Stimulated activated CD4-positive, alpha-beta T cell treated with anti-CD3 and anti-CD28 coated beads, Interleukin-12 subunit alpha, Interleukin-12 subunit beta, amount 100 ng/mL, for 4 hours (primary cell): ENCODE measurements around the gene P2RY14.
"Not testable (repeated sequence)": the region's sequence is repeated elsewhere in the genome, so short reads cannot be mapped to it uniquely, and the experiment has no call there.

Source experiments
- DNase-seq: peaks from one replicate; pipeline ENCODE4 v3.0.0-alpha.2; 2020

The P2RY14 gene

DNA sequence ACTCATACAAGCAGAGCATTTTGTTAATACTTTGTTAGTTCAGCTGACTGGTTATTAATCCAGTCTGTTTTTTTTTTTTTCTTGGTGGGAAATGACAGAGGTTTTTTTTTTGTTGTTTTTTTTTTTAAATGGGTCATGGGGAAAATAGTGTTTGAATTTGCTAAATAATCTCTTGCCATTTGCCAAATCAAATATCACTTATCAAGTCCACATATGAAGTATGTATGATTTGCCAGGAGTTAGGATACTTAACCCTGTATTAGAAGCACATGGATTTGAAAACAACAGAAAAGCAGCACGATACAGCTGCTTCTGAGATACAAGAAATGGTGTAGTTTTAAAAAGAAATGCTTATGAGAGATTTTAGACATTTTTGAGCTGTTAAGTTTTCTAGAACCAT is 21.6 kb downstream of the P2RY14 start:
- DNase-seq, result no peak

GRCh38 chr3:151248772-151249337 is 29.5 kb downstream of the P2RY14 start:
- no peak for DNase-seq

DNA sequence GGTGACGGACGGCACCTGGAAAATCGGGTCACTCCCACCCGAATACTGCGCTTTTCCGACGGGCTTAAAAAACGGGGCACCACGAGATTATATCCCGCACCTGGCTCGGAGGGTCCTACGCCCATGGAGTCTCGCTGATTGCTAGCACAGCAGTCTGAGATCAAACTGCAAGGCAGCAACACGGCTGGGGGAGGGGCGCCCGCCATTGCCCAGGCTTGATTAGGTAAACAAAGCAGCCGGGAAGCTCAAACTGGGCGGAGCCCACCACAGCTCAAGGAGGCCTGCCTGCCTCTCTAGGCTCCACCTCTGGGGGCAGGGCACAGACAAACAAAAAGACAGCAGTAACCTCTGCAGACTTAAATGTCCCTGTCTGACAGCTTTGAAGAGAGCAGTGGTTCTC is 36.3 kb downstream of the P2RY14 start:
- not testable (repeated sequence) for DNase-seq

GRCh38 chr3:151236736-151237135 is 41.6 kb downstream of the P2RY14 start:
- DNase-seq, result no peak

- DNase-seq, result no peak
These were observed 42.0 kb downstream of the P2RY14 start for GRCh38 chr3:151236316-151236715.

GRCh38 chr3:151234825-151235224 is 43.5 kb downstream of the P2RY14 start:
- no peak for DNase-seq

DNA sequence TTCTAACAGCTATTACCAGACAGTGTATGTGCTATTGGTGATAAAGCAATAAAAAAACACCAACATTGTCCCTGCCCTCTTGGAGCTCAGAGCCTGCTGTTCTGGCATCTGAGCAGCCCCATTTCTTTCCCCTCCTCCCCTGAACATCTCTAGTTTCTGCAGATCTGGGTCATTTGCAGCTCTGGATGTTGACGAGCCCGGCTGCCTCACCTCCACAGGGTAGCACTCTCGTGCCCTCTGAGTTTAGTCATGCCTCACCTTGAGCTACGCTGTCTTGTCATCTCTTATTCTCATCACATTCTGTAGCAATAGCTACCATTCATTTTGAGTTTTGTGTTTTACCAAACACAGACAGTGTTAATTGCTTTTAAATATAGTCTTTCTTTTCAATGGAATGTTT is 45.4 kb downstream of the P2RY14 start:
- DNase-seq, result no peak

DNA sequence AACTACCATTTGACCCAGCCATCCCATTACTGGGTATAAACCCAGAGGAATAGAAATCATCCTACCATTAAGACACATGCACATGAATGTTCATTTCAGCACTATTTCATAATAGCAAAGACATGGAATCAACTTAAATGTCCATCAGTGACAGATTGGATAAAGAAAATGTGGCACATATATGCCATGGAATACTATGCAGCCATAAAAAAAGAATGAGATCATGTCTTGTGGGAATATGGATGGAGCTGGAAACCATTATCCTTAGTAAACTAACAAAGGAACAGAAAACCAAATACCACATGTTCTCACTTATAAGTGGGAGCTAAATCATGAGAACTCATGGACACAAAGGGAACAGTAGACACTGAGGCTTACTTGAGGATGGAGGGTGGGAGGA is 45.9 kb downstream of the P2RY14 start:
- not testable (repeated sequence) for DNase-seq

- DNase-seq, result no peak
These were observed 47.7 kb downstream of the P2RY14 start for GRCh38 chr3:151230646-151231045.

GRCh38 chr3:151228666-151229040 is 49.7 kb downstream of the P2RY14 start:
- no peak for DNase-seq

- DNase-seq, result peak; percentile 73
These were observed 50.3 kb downstream of the P2RY14 start for GRCh38 chr3:151227807-151228665.

- DNase-seq, result no peak
These were observed 51.0 kb downstream of the P2RY14 start for GRCh38 chr3:151227266-151227806.

DNA sequence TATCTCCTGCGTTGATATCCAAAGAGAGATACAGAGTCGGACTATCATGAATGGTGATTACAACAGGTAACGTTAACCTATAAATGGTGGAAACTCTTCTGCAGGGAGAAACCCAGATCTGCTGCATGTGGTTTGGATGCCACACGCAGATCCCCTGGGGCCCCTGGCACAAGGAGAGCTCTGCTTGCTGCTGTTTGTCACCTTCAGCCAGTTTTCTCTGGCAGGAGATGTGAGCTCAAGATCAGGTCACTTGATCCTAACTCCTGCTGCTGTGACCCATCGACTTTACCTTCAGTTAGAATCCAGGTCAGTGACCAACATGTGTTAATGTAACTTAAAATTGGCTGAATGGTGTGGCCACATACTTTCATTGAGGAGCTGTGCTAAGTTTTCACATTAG is 51.5 kb downstream of the P2RY14 start:
- DNase-seq, result no peak

GRCh38 chr3:151226088-151226563 is 52.2 kb downstream of the P2RY14 start:
- no peak for DNase-seq

- DNase-seq, result no peak
These were observed 53.0 kb downstream of the P2RY14 start for GRCh38 chr3:151225040-151225975.

GRCh38 chr3:151224268-151224866 is 54.0 kb downstream of the P2RY14 start:
- no peak for DNase-seq

GRCh38 chr3:151219056-151219455 is 59.3 kb downstream of the P2RY14 start:
- DNase-seq, result no peak

DNA sequence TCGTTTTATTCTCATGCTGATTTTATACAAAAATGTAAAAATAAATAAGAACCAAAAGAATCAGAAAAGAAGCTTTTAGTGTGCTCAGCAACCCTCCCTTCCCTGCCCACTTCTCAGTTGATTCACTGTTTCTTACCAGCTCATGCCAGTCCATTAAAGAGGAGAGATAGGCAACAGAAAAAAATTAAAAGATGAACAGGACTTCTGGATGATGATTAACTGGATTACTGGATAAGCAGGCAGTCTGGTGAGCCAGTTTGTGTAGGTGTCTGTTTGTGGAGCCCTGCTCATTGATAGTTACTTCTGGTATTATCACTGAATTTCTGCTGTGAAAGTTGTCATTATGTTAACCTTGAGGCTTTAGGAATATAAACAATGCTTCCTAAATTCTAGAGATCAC is 60.2 kb downstream of the P2RY14 start:
- no peak for DNase-seq

DNA sequence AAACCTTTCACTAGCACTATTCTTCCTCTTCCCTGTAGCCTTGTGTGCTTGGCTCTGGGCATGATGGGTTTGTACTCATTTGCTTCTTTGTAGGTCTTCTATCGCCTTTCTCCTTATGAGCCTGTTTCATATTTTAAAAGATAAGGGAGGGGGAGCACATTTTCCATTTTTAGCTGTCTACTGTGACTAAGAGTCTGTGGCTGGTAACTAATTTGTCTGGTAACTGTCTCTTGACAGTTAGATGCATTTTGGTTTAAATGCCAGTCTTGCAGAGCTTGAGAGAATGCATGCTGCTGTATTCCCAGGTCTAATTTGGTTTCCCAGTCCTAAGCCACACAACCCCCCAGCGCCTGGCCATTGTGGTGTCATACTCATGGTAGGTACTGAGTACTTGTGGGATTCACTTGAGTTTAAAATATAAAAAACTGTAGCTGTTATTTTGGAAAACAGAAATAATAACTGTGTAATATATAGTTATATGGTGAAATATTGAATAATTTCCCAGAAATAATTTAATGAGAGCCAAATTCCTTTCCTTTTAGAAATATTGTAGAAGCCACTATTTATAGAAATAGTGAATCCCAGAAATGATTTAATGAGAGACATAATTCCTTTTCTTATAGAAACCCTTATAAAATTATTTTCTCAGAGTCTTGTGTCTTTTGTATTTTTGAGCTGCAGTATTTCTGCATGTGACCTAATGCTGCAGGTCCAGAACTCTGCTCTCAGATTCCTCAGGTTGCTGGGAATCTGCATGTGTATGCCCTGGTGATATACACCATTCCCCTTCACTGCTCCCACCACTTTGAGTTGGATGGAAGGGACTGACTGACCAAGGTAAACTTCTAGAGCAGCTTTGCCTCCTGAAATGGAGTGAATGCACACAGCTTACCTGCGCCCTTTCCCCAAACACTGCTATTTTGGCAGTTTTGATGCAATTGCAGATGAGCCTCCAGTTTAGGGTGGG is 61.4 kb downstream of the P2RY14 start:
- no peak for DNase-seq

- no peak for DNase-seq
These were observed 63.9 kb downstream of the P2RY14 start for GRCh38 chr3:151214459-151214858.

DNA sequence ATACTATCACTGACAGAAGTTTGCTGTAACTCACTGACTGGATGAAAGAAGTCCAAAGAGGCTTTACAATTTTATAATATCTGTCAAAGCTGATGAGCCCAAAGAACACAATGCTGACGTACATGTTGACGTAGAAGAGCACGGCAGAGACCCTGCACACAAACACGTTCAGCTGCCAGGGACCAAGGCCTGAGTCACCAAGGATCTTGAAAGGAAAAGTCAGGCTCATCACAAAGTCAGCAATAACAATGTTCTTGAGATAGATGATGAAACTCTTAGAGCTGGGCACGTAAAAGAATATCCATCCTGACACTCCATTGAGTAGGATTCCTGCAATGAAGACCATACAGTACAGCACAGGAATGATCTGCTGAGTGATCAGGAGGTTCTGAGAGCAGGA is 64.5 kb downstream of the P2RY14 start:
- DNase-seq, result no peak
